Fibroblast of skin of right biceps (primary cell): ENCODE data around the gene SLX9.
"Not testable (repeated sequence)": the region's sequence is repeated elsewhere in the genome, so short reads cannot be mapped to it uniquely, and the experiment has no call there.

Source experiments
- DNase-seq: peaks from one replicate; pipeline ENCODE4 v3.0.0-alpha.2; 2013

Gene SLX9

DNA sequence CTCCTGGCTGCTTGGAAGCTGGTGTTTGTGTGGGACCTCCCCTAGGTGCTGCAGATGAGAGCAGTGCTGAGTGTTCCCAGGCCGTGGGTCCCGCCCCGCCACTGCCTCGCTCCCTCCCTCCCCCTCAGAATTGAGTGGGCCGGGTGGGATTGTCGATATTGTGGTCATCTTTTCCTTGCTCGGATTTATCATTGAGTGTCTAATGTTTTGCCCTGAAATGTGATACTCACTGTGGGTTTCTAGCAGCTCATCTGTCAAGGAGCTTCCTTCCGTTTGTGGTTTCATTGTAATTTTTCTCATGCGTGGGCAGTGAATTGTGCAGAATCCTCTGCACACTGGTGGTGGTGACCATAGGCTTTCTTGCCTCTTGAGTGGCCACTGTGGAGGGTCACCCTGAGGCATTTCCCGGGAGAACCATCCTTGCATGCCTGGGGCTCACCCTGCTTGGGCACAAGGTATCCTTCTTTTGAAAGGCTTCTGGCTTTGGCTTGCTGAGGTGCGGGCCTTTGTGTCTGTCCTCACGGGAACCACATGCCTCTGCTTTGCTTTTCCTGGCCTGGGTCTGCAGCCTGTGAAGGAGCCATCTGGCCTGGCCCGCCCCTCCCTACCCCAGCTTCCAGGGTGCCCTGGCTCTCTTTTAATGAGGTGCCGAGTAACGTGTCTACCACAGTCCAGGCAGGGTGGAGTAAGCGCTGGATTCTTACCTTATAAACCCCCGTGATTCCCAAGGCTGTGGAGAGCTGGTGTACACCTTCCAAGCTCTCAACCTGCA lies 25.6 kb downstream of the SLX9 start:
- peak; percentile 68 for DNase-seq

DNA sequence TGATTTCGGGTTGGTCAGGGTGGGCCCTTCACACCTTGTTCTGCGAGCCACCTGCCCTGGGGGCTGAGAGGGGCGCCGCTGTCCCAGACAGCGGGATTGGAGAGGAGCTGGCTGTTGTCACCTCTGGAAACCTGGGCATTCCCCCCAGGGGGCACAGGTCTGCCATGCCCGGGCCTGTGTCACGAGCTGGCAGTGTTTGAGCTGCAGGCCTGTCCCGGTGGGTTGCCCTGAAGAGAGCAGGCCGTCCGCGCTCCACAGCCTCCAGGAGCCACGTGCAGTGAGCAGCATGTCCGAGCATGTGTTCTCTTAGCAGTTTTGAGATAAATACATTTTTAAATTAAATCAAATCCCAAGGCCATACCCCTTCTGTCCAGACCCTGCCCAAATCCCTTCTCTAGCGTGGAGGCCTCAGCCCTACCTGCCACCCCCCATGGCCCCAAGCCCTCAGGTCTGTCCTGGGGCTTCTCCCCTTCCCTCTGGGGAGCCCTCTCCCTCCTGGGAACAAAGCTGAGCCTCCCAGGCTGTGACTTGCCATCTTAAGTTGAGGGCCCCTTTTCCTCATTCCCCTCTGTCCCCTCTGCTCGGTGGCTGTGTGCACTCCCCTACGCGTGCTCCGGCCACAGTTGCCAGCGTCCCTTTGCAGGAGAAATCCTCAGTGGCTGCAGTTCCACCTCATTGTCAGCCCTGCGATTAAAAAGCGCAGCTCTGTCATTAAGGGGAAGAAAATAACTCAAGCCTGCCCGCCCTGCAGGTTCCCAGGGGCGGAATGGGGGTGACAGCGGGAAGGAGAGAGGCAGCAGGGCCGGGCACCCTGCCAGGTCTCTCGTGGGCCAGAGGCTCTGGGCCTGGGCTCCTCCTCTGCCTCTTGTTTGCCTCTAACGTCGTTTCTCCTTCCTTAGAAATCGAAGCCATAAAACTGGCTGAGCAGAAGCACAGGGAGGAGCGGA lies 26.6 kb downstream of the SLX9 start:
- no peak for DNase-seq

DNA sequence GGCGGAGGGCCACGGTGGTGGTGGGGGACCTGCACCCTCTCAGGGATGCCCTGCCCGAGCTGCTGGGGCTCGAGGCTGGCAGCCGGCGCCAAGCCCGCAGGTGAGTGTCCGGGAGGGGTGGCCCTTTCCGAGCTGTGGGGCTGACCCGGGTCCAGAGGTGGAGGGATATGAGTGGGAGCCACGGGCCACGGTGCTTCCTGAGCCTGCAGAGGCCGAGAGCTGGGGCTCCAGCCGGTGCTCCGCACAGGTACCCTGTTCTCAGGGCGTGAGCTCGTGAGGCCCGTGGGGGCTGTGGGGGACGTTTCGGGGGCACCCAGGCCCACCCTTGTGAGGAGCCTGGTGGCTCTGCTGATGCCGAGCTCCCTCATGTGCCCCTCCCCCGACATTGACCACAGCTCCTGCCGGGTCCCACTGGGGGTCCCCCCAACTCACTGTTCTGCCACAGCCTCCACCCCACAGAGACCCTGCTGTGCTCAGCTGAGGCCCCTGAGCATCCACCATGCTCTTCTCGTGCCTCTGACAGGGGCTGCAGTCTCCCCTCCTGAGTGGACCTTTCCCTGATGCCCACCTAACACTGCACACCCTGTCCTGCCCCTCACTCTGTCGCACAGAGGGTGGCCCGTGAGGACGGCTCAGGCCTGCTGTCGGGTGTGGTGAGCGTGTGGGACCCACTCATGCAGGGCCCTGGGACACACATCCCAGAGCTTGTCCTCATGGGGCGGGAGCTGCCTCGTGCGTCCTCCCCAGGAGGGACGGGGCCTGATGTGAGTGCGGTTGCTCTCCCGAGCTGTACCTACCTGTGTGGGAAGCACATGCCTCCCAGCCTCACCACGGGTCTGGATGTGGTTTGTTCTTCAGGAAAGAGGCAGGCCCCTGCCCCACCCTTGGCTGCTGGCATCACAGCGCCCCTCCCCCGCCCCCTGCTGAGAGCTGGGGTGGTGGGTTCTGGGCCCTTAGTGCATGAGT lies 27.5 kb downstream of the SLX9 start:
- no peak for DNase-seq

DNA sequence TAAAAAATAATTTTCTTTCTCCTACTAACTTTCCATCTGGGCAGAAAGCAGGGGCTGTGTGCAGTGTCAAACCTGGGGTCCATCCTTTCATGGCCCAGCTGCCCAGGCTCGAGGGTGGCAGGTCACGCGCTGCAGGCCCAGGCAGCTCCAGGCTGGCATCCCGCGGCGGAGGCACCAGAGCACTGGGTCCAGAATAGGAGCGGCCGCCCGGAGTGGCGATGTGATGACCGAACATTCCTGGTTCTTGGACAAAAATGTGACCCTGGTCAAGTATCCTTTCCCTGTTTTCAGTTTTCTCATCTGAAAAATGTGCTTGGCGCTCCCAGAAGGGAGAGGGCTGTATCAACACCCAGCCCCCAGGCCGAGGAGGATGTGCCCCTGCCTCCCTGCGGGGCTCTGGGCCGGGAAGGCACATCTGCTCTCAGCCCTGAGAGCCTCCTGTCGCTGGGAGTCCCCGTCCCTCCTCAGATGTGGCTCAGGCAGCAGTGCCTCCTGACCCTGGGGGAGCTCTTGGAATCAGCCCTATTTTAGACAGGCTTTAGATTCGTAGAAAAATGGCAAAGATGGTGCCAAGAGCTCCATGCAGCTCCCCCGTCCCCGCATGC lies 29.3 kb downstream of the SLX9 start:
- no peak for DNase-seq

DNA sequence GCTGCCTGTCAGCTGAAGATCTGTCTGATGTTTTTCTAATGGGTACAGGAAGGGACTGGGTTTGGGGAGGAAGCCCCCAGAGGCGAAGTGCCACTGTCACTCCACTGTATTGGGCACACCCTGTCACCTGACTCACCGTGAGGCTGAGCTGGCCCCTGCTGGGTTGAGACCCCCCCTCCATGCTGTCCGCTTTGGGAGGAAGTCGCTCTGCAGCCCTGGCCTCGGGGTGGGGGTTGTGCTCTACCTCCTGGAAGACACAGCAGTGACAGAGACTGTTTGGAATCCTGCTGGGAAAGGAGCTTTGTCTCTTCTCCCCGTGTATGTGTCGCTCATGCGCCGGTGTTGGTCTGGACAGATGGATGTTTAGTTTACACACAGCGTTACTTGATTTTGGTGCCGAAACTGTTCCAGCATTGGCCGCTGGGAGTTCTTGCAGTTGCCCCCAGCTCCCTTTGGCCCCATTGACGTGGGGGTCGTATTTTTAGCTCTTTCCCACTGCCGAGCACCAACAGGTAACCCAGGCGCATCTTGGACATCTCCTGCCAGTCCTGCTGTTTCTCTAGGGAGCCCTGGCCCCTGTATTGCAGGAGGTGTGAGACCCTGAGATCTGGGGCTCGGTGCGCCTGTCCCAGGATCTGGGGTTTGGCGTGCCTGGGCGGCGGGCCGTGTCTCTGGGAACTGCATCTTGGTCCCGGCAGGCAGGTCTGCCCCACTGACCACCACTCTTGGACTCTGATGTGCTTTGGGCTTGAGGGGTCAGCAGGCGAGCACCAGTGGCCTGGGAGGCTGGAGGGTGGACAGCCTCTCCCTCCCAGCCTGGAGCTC lies 30.3 kb downstream of the SLX9 start:
- peak; percentile 92 for DNase-seq

DNA sequence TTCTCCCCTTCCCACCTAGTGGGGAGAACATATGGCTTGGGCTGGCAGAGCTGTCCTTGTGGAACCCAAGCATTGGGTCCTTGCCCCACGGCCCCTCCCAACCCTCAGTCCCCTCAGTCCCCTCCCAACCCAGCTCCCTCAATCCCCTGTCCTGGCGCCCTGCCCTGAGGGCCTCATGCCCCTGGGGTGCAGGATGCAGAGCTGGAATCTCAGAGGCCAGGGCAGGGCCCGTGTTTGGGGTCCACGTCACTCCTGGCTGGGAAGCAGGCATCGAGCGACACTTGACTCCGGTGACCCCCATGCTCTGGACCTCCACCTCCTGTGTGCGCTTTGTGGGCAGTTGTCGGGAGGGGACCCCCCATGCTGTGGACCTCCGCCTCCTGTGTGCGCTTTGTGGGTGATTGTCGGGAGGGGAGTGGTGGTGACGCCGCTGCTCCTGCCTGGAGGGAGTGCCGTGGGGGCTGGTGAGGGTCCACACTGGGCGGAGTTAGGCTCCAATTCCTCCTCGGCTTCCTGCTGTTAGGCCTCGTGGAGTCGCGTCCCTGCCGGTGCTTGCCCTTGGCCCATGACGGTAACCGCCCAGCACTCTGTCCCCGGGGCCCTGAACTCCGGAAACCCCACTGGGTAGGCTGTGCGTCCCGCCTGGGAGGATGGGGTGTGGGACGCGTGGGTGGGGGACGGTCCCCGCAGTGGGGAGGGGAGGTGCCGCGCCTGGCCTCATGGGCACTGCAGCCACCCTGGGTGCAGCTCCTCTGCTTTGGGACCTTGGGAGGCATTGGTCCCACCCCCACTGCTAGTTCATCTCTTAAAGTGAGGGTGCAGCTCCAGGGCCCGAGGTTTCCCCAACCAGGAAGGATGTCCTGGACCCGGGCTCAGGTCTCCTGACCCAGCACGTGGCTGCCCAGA lies 31.2 kb downstream of the SLX9 start:
- DNase-seq: no peak

DNA sequence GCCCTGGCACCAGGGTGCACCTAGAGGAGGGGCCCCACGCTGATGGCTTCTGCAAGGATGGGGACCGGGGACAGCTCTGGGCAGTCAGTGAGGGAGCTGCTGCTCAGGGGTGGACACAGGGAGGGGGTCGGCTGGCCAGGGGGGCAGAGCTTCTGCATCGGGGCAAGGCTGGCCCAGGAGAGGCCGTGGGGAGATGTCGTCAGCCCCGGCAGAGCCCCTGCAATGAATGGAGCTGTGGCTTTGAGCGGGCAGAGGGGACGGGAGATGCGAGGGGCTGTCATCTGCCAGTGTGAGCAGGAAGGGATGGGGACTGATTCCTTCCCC lies 31.8 kb downstream of the SLX9 start:
- DNase-seq: no peak

DNA sequence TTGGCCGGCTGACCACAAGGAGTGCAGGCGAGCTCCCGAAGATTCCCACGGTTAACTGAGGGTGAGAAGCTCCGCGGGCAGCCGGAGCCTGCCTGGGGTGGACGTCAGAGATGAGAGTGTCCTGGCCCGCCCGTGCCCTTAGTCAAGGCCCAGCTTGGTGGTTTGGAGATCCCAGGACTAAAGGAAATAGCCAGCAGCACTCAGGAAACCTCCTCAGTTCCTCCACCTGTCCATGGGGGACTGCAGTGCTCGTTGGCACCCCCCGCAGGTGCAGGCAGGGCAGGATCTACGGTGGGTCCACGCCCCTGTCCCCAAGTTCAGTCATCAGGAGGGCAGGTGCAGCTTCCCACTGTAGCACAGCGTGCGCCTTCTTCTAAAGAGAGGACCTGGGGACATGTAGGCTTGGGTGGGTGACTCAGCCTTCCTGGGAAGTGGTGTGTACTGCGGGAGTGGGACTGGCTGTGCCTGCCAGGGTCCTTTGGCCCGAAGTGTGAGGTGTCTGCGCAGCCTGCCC lies 32.5 kb downstream of the SLX9 start:
- DNase-seq: no peak

DNA sequence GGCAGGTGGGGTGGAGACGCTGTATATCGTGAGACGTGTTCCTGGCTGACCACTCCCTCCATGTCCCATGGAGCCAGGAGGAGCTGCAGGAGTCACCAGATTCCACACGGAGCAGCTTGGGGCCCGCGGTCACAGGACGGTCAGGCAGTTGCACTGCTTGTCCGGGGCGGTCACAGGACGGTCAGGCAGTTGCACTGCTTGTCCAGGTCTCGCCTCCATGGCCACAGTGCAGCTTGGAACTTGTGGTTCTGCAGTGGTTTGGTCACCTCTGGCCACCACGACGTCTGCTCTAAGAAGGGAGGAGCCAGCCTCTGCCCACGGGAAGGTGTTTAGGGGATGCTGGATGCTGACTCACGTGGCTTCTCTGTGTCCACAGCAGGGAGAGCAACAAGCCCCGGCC lies 33.0 kb downstream of the SLX9 start:
- DNase-seq: no peak

DNA sequence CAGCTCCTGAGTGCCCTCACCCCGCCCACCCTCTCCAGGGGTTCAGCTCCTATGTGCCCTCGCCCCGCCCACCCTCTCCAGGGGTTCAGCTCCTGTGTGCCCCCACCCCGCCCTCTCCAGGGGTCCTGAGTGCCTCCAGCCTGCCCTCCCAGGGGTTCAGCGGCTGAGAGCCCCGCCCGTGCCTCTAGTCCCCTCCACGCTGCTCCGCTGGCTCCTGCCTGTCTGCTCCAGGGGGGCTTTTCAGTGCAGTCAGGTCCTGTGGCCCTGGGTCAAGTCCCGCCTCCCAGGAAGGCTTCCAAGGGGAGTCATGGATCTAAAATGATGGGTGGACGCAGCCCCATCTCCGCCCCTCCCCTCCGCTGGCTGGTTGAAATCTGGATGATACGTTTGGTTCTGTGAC lies 33.8 kb downstream of the SLX9 start:
- DNase-seq: no peak

DNA sequence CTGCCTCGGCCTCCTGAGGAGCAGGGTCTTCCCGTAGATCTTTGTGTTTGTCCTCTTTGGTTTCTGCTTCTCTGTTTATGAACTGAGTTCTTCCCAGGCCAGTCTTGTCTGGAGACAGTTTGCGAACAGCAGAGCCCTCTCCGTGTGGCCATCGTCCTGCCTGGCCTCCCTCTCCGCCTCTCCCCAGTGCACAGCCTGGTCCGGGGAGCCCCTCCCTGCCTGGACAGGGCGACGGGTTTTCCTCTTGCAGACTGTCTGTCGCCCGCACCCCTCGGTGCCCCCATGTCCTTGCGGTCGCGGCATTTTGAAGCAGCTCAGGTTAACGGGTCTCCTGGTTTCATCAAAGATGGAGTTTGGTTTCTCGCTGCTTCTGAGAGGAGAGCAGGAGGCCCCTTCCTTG lies 34.8 kb downstream of the SLX9 start:
- DNase-seq: no peak

DNA sequence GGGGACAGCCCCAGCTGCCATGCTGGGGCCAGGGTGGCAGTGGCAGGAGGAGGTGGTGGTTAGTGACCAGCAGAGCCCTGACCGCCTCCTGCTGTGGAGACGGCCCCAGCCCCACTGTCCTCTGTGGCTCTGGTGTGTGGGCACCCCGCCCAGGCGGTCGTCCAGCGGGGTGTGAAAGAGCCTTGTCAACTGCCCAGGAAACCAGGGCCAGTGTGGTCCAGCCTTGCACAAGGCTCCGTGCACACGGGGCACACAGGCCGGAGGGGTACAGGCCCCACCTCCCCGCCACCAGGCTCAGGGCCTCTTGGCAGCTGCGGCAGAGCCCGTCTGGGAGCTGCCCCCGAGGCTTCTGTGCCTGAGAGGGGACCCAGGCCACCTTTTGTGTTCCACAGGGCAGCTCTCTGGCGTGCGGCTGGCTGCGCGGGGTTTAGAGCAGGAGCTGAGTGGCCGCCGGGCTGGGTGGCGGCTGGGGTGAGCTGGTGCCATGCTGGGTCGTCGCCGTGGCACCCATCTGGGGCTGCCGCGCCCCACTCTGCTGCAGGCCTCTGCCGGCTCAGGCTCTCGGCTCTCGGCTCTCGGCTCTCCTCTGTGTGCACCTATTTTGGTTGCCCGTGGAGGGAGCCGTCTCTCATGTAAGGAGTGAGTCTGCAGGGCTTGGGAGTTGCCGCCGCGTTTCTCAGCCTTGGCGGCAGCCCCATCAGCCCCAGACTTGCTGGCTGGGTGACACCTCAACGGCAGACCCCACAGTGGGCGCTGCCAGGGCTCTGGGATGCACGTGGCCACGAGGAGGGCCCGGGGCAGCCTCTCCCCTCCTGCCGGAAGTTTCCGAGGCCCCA lies 36.1 kb downstream of the SLX9 start:
- DNase-seq: no peak

DNA sequence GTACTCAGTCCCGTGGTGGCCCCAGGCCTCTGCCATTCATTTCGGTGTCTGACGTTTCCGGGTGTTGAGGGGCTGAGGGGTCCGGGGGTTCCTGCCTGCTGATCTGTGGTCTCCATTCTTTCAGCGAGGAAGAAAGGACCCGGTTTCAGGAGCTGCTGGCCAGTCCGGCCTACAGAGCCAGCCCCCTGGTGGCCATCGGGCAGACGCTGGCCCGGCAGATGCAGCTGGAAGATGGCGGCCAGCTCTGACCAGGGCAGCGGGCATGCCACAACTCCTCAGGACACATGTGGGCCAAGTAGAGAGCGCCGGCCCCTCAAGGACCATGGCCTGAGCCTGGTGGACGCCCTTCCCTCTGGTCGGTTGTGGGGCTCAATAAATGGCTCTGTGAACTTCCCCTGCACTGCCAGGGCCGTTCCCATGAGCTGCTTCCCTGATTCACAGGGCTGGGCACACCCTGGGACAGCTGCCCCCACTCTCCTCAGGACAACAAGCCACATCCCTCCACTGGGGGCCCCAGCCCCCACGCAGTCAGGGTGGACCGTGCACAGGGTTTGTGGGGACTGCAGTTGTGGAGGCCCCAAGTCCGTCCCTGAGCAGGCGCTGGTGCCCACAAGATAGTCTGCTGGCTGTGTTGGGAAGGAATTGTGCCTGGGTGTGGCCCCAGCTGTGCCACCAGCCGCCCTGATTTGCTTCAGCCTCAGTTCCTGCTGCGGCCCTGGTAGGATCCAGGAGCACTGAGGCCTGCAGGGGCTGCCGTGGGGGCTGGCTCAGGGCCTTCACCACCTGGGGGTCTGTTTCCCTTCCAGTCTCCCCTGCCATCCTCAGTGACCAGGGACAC lies 36.9 kb downstream of the SLX9 start:
- not testable (repeated sequence) for DNase-seq

DNA sequence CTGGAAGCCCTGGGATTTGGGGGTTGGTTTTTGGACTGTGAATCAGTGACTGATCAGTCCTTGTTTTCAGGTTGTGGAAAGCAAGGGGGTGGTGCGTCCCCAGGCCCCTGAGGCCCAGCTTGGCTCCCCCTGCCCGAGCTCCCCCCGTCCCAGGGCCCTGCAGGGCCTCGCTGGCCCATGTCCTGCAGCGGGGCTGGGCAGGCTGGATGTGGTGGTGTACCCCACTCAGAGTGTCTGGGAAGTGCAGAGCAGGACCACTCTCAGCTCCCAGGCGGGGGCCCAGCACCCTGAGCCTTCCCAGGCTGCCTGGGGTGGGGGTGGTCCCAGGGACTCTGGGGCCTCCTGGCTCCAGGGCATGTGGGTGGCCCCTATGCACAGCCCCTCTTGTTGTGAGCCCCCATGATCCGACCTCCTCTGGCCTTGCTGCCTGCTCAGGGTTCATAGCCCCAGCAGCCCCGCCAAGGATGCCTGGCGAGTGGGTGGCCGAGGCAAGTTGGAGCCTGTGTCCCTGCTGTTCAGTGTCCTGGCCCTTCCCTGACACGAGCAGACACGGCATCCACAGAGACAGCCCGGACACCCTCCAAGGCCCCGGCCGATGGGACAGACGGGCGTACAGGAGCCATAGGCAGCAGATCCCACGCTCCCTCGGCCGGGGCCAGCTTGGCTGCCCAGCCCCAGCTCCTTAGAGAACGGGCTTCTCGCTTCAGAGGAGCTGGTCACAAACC lies 37.9 kb downstream of the SLX9 start:
- DNase-seq: no peak

DNA sequence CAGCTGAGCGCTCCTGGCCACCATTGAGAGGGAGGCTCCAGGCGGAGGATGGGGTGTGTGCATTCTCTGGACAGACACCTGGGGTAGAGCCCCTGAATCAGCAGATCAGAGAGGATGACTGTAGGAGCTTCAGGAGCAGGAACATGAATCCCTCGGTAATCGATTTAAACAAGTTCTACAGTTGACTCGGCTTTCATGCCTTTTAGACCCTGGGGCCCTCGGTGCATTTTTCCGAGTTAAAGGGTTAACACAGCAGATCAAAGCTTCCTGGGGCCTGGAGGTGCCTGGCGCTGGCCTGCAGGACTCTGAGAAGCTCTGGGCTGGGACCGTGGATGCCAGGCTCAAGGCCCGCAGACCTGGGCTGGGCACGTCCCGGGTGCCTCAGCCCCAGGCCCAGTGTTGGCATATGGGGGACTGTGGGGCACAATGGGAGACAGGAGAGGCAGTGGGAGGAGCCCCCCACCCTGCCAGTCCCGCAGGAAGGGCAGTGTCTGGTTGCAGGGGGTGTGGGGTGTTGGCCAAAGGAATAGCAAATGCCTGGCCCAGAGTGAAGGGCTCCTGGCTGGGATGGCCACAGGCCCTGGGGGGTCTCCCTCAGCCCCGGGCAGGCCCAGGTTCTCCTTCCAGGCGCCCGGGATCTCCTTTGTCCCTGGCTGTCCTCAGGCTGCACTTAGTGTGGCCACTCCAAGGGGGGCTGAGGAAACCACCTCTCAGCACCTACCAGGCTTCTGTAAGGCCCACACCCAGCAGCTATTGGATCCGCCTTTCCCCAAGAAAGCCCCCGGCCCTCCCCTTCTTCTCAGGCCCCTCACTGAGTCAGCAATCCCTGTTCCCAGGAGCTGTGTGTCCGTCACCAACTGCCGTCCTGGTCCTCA lies 40.1 kb downstream of the SLX9 start:
- DNase-seq: no peak
